Gastrocnemius medialis (tissue), 4 donors: ENCODE data around the gene ASTN2.

Experiments
- POLR2A ChIP-seq, 2 donors: fragments of 450-650 bp; IDR thresholded peaks; one replicate each; pipeline ENCODE4 v1.6.1; 2017; ENCODE audit warnings: antibody characterized with exemption in 2 of 2, mild to moderate bottlenecking in 2 of 2, moderate library complexity in 2 of 2
- TF ChIP-seq, protein P1 (sequence below), 5 experiments: fragments of 450-650 bp in 3 of 5; fragments of 200-600 bp in 2 of 5; sonication (generic) in 2 of 5; IDR thresholded peaks in 4 of 5; conservative IDR thresholded peaks in 1 of 5; 1 replicate in 4 of 5; 2 replicates in 1 of 5; pipeline ENCODE4 v1.5.1; 2016 to 2019; ENCODE audit warnings: antibody characterized with exemption in 5 of 5, mild to moderate bottlenecking in 3 of 5, moderate library complexity in 3 of 5

DNA sequence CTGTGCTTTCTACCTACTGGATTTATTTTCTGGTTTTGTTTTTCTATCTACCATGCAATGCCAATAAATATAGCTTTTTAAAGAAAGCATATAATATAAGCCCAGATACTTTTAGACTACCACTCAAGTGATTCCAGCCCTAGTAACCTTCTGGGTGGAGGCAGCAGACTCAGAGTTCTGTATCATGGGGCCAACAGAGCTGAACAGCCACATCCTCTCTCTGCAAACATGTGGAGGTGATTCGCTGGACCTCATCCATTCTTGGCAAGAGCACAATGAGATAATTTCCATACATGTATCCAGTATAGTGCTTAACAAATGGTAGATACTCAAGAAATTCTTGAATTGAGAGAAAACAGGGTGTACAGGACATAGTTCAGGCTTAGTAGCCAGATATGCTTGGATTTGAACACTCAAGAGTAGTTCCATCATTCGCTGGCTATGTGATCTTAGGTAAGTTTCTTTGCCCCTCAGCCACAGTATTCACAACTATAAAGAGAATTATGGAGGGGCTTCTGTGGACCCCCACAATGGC lies 124.5 kb downstream of the ASTN2 start:
- TF ChIP-seq POLR2A (IDR thresholded peaks at IDR 0.05), result no peak
- TF ChIP-seq, protein P1, sequence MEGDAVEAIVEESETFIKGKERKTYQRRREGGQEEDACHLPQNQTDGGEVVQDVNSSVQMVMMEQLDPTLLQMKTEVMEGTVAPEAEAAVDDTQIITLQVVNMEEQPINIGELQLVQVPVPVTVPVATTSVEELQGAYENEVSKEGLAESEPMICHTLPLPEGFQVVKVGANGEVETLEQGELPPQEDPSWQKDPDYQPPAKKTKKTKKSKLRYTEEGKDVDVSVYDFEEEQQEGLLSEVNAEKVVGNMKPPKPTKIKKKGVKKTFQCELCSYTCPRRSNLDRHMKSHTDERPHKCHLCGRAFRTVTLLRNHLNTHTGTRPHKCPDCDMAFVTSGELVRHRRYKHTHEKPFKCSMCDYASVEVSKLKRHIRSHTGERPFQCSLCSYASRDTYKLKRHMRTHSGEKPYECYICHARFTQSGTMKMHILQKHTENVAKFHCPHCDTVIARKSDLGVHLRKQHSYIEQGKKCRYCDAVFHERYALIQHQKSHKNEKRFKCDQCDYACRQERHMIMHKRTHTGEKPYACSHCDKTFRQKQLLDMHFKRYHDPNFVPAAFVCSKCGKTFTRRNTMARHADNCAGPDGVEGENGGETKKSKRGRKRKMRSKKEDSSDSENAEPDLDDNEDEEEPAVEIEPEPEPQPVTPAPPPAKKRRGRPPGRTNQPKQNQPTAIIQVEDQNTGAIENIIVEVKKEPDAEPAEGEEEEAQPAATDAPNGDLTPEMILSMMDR (IDR thresholded peaks at IDR 0.05 in 4 of 5, conservative IDR thresholded peaks at IDR 0.05 in 1 of 5), result no peak
